ENCODE data around the gene TPM1. TPM values are rescaled to one million over a fixed set of nuclear protein-coding genes. Genes with fewer than 3 reads are reported as not detected.

TPM1 gene
- polyA plus RNA-seq, 1 of the 3 experiments (the other 2 are of a cell fraction), result 1,371 TPM

- H4K20me1 ChIP-seq (ENCODE audit: insufficient read depth), result peaks cover 96% of the 10 kb centered on the region
- peak overlapping the region; percentile 91 to 93 for H3K27ac ChIP-seq (ENCODE audit: low read depth in 2 of 2, low read length in 1 of 2)
- WGBS (ENCODE audit: low lambda C conversion rate), result 70% methylated on average over 8 of the region's 8 CpGs
- peaks cover 64 to 81% of the 10 kb centered on the region in 2 experiments for H3K36me3 ChIP-seq (replicated peaks in 1 of 2; ENCODE audit: control insufficient read depth in 1 of 2, insufficient read depth in 2 of 2, low read length in 1 of 2)
- H3K4me2 ChIP-seq, result peak overlapping the region; percentile 95
- no peak overlapping the region for H2AFZ ChIP-seq (ENCODE audit: low read depth)
- no peaks in the 10 kb centered on the region for H3K9me2 ChIP-seq
- H3K4me1 ChIP-seq (ENCODE audit: control insufficient read depth in 1 of 2, insufficient read depth in 2 of 2, low read depth in 1 of 2, low read length in 1 of 2), result peaks cover 41 to 59% of the 10 kb centered on the region in 2 experiments
- peak overlapping the region; percentile 99 for H3K9ac ChIP-seq
- peaks cover 100% of the 10 kb centered on the region for H3K79me2 ChIP-seq (ENCODE audit: insufficient read depth)
- no peaks in the 10 kb centered on the region for H3K27me3 ChIP-seq (ENCODE audit: insufficient read depth)
- no peaks in the 10 kb centered on the region for H3K9me3 ChIP-seq
- DNase-seq, result no peak
- peaks cover 92% of the 10 kb centered on the region for H3F3A ChIP-seq (replicated peaks; ENCODE audit: insufficient read depth)
- POLR2A ChIA-PET, result no interaction called here
- TF ChIP-seq GATA2 (CRISPR knock-in tag; IDR thresholded peaks at IDR 0.05) (no peak), RAD21 (IDR thresholded peaks at IDR 0.05; ENCODE audit: low read length) (no peak), REST (IDR thresholded peaks at IDR 0.05; ENCODE audit: low read depth, low read length) (no peak), TCF12 (IDR thresholded peaks at IDR 0.05) (no peak), MEF2A (IDR thresholded peaks at IDR 0.05; ENCODE audit: borderline replicate concordance, low read depth) (no peak), RFX5 (IDR thresholded peaks at IDR 0.05; ENCODE audit: low read length) (no peak), USF2 (IDR thresholded peaks at IDR 0.05; ENCODE audit: borderline replicate concordance, low read depth, low read length) (no peak), YY1 (IDR thresholded peaks at IDR 0.05; ENCODE audit: low read depth) (no peak), PBX3 (IDR thresholded peaks at IDR 0.05) (no peak), FOXM1 (IDR thresholded peaks at IDR 0.05; ENCODE audit: low read depth) (no peak), EP300 (IDR thresholded peaks at IDR 0.05; ENCODE audit: borderline replicate concordance in 1 of 2, low read depth in 1 of 2, low read length in 1 of 2) (no peak), JUND (IDR thresholded peaks at IDR 0.05) (no peak; the same call in 1 of the 2 replicates), TAF1 (IDR thresholded peaks at IDR 0.05; ENCODE audit: borderline replicate concordance, low read depth, low read length) (no peak), FOSL2 (IDR thresholded peaks at IDR 0.05; ENCODE audit: borderline replicate concordance, low read depth) (no peak), NFIC (IDR thresholded peaks at IDR 0.05; ENCODE audit: borderline replicate concordance) (no peak), IRF3 (IDR thresholded peaks at IDR 0.05; ENCODE audit: low read depth, low read length) (no peak), SMC3 (IDR thresholded peaks at IDR 0.05; ENCODE audit: low read depth, low read length) (no peak), RCOR1 (IDR thresholded peaks at IDR 0.05; ENCODE audit: low read length) (no peak), NRF1 (IDR thresholded peaks at IDR 0.05; ENCODE audit: low read depth, low read length) (no peak), USF1 (IDR thresholded peaks at IDR 0.05; ENCODE audit: borderline replicate concordance, low read depth) (no peak)
- CTCF ChIA-PET, result interaction anchor here (1.0 to 13.6 kb wide), 4 partner anchors 8 to 307 kb away, joined by 3 to 315 read pairs (median 21); no protein-coding TSS in a partner anchor
- peak overlapping the region; percentile 64 to 83 for H3K4me3 ChIP-seq (ENCODE audit: low read depth in 2 of 2, low read length in 1 of 2)
Measured at GRCh38 chr15:63049783-63050371, 7.3 kb downstream of the TPM1 start.
